Hematopoietic multipotent progenitor cell treated with erythropoietin and hydrocortisone succinate and interleukin-3 and kit ligand, for 8 days (in vitro differentiated cells): ENCODE measurements around the gene HYCC2.
A peak's percentile ranks its signal among the peaks of the same experiment; 100 is the strongest.
"Not testable (repeated sequence)": the region's sequence is repeated elsewhere in the genome, so short reads cannot be mapped to it uniquely, and the experiment has no call there.

Source experiments
- DNase-seq: peaks from one replicate; pipeline ENCODE4 v3.0.0-alpha.2; 2015

HYCC2 gene

GRCh38 chr2:201070948-201071478 lies 458 bp downstream of the HYCC2 start:
- DNase-seq: peak; percentile 42

- DNase-seq: no peak
These were observed 6.6 kb downstream of the HYCC2 start for GRCh38 chr2:201064797-201065329.

GRCh38 chr2:201063516-201063915 lies 8.0 kb downstream of the HYCC2 start:
- DNase-seq: not testable (repeated sequence)

GRCh38 chr2:201059961-201060755 lies 11.3 kb downstream of the HYCC2 start:
- peak; percentile 64 for DNase-seq

- DNase-seq: peak; percentile 72
These were observed 12.6 kb downstream of the HYCC2 start for GRCh38 chr2:201058914-201059313.

GRCh38 chr2:201057715-201058248 lies 13.7 kb downstream of the HYCC2 start:
- no peak for DNase-seq

GRCh38 chr2:201057087-201057521 lies 14.4 kb downstream of the HYCC2 start:
- DNase-seq: no peak

- DNase-seq: no peak
These were observed 22.0 kb downstream of the HYCC2 start for GRCh38 chr2:201049455-201049854.

GRCh38 chr2:201046881-201047280 lies 24.6 kb downstream of the HYCC2 start:
- no peak for DNase-seq

GRCh38 chr2:201043050-201043449 lies 28.4 kb downstream of the HYCC2 start:
- not testable (repeated sequence) for DNase-seq

- DNase-seq: not testable (repeated sequence)
These were observed 29.0 kb downstream of the HYCC2 start for GRCh38 chr2:201042451-201042850.

- no peak for DNase-seq
These were observed 30.4 kb downstream of the HYCC2 start for GRCh38 chr2:201040867-201041628.

- DNase-seq: no peak
These were observed 32.6 kb downstream of the HYCC2 start for GRCh38 chr2:201038855-201039254.

- DNase-seq: not testable (repeated sequence)
These were observed 33.1 kb downstream of the HYCC2 start for GRCh38 chr2:201038361-201038760.

GRCh38 chr2:201034355-201034754 lies 37.1 kb downstream of the HYCC2 start:
- DNase-seq: not testable (repeated sequence)

- no peak for DNase-seq
These were observed 47.0 kb downstream of the HYCC2 start for GRCh38 chr2:201024518-201024917.

- DNase-seq: peak; percentile 76
These were observed 49.6 kb downstream of the HYCC2 start for GRCh38 chr2:201021914-201022313.
